IgD-negative memory B cell (primary cell): ENCODE data around the gene GLYAT. TPM values are rescaled to one million over a fixed set of nuclear protein-coding genes. Genes with fewer than 3 reads are reported as not detected.
A peak's percentile ranks its signal among the peaks of the same experiment; 100 is the strongest.
"Not testable (repeated sequence)": the region's sequence is repeated elsewhere in the genome, so short reads cannot be mapped to it uniquely, and the experiment has no call there.

Experiments used
- H3K27ac Mint-ChIP-seq, 3 donors: one replicate each; pipeline ENCODE4 v1.8.0; 2020 to 2022; ENCODE audit warnings: mild to moderate bottlenecking in 3 of 3, mixed read lengths in 3 of 3, moderate library complexity in 1 of 3
- H3K27me3 Mint-ChIP-seq: one replicate; pipeline ENCODE4 v1.8.0; 2021; ENCODE audit warnings: mixed read lengths
- H3K36me3 Mint-ChIP-seq: one replicate; pipeline ENCODE4 v1.8.0; 2020; ENCODE audit warnings: mild to moderate bottlenecking, mixed read lengths
- H3K4me1 Mint-ChIP-seq, 3 donors: one replicate each; pipeline ENCODE4 v1.8.0; 2020 to 2022; ENCODE audit warnings: mixed read lengths in 3 of 3, mild to moderate bottlenecking in 1 of 3
- H3K4me3 Mint-ChIP-seq, 4 donors: one replicate each; pipeline ENCODE4 v1.8.0; 2020 to 2022; ENCODE audit warnings: mild to moderate bottlenecking in 4 of 4, mixed read lengths in 4 of 4, moderate library complexity in 3 of 4
- H3K9me3 Mint-ChIP-seq, 3 donors: one replicate each; pipeline ENCODE4 v1.8.0; 2020 to 2021; ENCODE audit warnings: mixed read lengths in 3 of 3, mild to moderate bottlenecking in 1 of 3
- polyA plus RNA-seq: library from polyadenylated mRNA; unstranded; fragments of 300-500 nt; fragmentation: Illumina TruSeq; gene quantifications from one replicate; pipeline ENCODE4 v1.2.3, GENCODE V29; 2021

GLYAT gene
- polyA plus RNA-seq, 1 donor from 2014 or later = not detected

- no peaks in the 10 kb centered on the region for H3K27me3 Mint-ChIP-seq
- H3K27ac Mint-ChIP-seq = peak overlapping the region in 1 of 3 donors; percentile 75
- peaks cover 3 to 14% (median 13%) of the 10 kb centered on the region in 3 donors for H3K4me1 Mint-ChIP-seq
- peaks cover 3% of the 10 kb centered on the region for H3K36me3 Mint-ChIP-seq
- H3K9me3 Mint-ChIP-seq = no peaks in the 10 kb centered on the region
- H3K4me3 Mint-ChIP-seq = peak overlapping the region in 1 of 4 donors; percentile 10
These were observed 4.3 kb downstream of the GLYAT start for GRCh38 chr11:58727415-58727797.

GRCh38 chr11:58726737-58727414, 4.9 kb downstream of the GLYAT start:
- H3K9me3 Mint-ChIP-seq = no peaks in the 10 kb centered on the region
- peaks cover 3 to 14% (median 13%) of the 10 kb centered on the region in 3 donors for H3K4me1 Mint-ChIP-seq
- peak overlapping the region in 1 of 3 donors; percentile 75 for H3K27ac Mint-ChIP-seq
- H3K36me3 Mint-ChIP-seq = peaks cover 2% of the 10 kb centered on the region
- H3K4me3 Mint-ChIP-seq = peak overlapping the region in 1 of 4 donors; percentile 10
- no peaks in the 10 kb centered on the region for H3K27me3 Mint-ChIP-seq

- no peak overlapping the region for H3K4me3 Mint-ChIP-seq
- peaks cover 2% of the 10 kb centered on the region for H3K36me3 Mint-ChIP-seq
- H3K27ac Mint-ChIP-seq = no peak overlapping the region
- peaks cover 3% of the 10 kb centered on the region for H3K27me3 Mint-ChIP-seq
- H3K4me1 Mint-ChIP-seq = no peaks in the 10 kb centered on the region
- peaks cover 0 to 4% (median 0%) of the 10 kb centered on the region in 3 donors for H3K9me3 Mint-ChIP-seq
These were observed 12.2 kb downstream of the GLYAT start for GRCh38 chr11:58719406-58720117.

GRCh38 chr11:58712531-58712930, 19.2 kb downstream of the GLYAT start:
- Mint-ChIP-seq H3K9me3 (peaks cover 0 to under 1% (median 0%) of the 10 kb centered on the region in 3 donors), H3K4me1 (no peaks in the 10 kb centered on the region), H3K27me3 (peaks cover 7% of the 10 kb centered on the region), H3K27ac (no peak overlapping the region), H3K4me3 (no peak overlapping the region), H3K36me3 (no peaks in the 10 kb centered on the region)

- Mint-ChIP-seq H3K27me3 (peaks cover 7% of the 10 kb centered on the region), H3K36me3 (no peaks in the 10 kb centered on the region), H3K27ac (no peak overlapping the region), H3K9me3 (peaks cover 0 to 5% (median 0%) of the 10 kb centered on the region in 3 donors), H3K4me3 (no peak overlapping the region), H3K4me1 (no peaks in the 10 kb centered on the region)
These were observed 19.9 kb downstream of the GLYAT start for GRCh38 chr11:58711832-58712231.

GRCh38 chr11:58707767-58708166, 24.0 kb downstream of the GLYAT start:
- no peak overlapping the region for H3K27ac Mint-ChIP-seq
- no peak overlapping the region for H3K4me3 Mint-ChIP-seq
- H3K9me3 Mint-ChIP-seq = peaks cover 0 to 22% (median 10%) of the 10 kb centered on the region in 3 donors
- peaks cover 6% of the 10 kb centered on the region for H3K36me3 Mint-ChIP-seq
- no peaks in the 10 kb centered on the region for H3K4me1 Mint-ChIP-seq
- H3K27me3 Mint-ChIP-seq = peaks cover 10% of the 10 kb centered on the region

- H3K4me3 Mint-ChIP-seq, H3K27ac Mint-ChIP-seq, H3K27me3 Mint-ChIP-seq, H3K36me3 Mint-ChIP-seq, H3K9me3 Mint-ChIP-seq, H3K4me1 Mint-ChIP-seq: not testable (repeated sequence)
These were observed 34.9 kb downstream of the GLYAT start for GRCh38 chr11:58696825-58697224.

GRCh38 chr11:58693026-58693425, 38.7 kb downstream of the GLYAT start:
- peaks cover 2% of the 10 kb centered on the region for H3K27me3 Mint-ChIP-seq
- H3K4me1 Mint-ChIP-seq = no peaks in the 10 kb centered on the region
- peaks cover 0 to 4% (median 0%) of the 10 kb centered on the region in 3 donors for H3K9me3 Mint-ChIP-seq
- H3K27ac Mint-ChIP-seq = no peak overlapping the region
- H3K36me3 Mint-ChIP-seq = no peaks in the 10 kb centered on the region
- H3K4me3 Mint-ChIP-seq = no peak overlapping the region

- Mint-ChIP-seq H3K4me1 (no peaks in the 10 kb centered on the region), H3K4me3 (no peak overlapping the region), H3K9me3 (peaks cover 0 to 2% (median 0%) of the 10 kb centered on the region in 3 donors), H3K27me3 (peaks cover 4% of the 10 kb centered on the region), H3K27ac (no peak overlapping the region), H3K36me3 (no peaks in the 10 kb centered on the region)
These were observed 40.1 kb downstream of the GLYAT start for GRCh38 chr11:58691675-58692074.

GRCh38 chr11:58688789-58689503, 42.8 kb downstream of the GLYAT start:
- no peak overlapping the region for H3K27ac Mint-ChIP-seq
- no peaks in the 10 kb centered on the region for H3K36me3 Mint-ChIP-seq
- H3K9me3 Mint-ChIP-seq = peaks cover 0 to 4% (median 2%) of the 10 kb centered on the region in 3 donors
- H3K27me3 Mint-ChIP-seq = peaks cover 4% of the 10 kb centered on the region
- H3K4me1 Mint-ChIP-seq = no peaks in the 10 kb centered on the region
- no peak overlapping the region for H3K4me3 Mint-ChIP-seq

- Mint-ChIP-seq H3K4me1 (no peaks in the 10 kb centered on the region), H3K27me3 (peaks cover 14% of the 10 kb centered on the region), H3K27ac (no peak overlapping the region), H3K9me3 (peaks cover 0 to 16% (median 11%) of the 10 kb centered on the region in 3 donors), H3K4me3 (no peak overlapping the region), H3K36me3 (no peaks in the 10 kb centered on the region)
These were observed 45.6 kb downstream of the GLYAT start for GRCh38 chr11:58685973-58686722.

- not testable (repeated sequence) for H3K4me3 Mint-ChIP-seq, H3K36me3 Mint-ChIP-seq, H3K4me1 Mint-ChIP-seq, H3K27ac Mint-ChIP-seq
- Mint-ChIP-seq H3K9me3 (peaks cover 0 to 14% (median 11%) of the 10 kb centered on the region in 3 donors), H3K27me3 (peaks cover 16% of the 10 kb centered on the region)
These were observed 49.1 kb downstream of the GLYAT start for GRCh38 chr11:58682660-58683059.

- not testable (repeated sequence) for H3K4me3 Mint-ChIP-seq, H3K4me1 Mint-ChIP-seq, H3K27ac Mint-ChIP-seq, H3K27me3 Mint-ChIP-seq, H3K9me3 Mint-ChIP-seq, H3K36me3 Mint-ChIP-seq
These were observed 54.2 kb downstream of the GLYAT start for GRCh38 chr11:58677536-58677935.

GRCh38 chr11:58676563-58677135, 55.1 kb downstream of the GLYAT start:
- H3K27ac Mint-ChIP-seq = no peak overlapping the region

More at GRCh38 chr11:58676563-58677135, 55.1 kb downstream of the GLYAT start:
- H3K9me3 Mint-ChIP-seq = no peaks in the 10 kb centered on the region
- H3K4me1 Mint-ChIP-seq = peaks cover 0 to 2% (median 0%) of the 10 kb centered on the region in 3 donors
- no peak overlapping the region for H3K4me3 Mint-ChIP-seq
- no peaks in the 10 kb centered on the region for H3K36me3 Mint-ChIP-seq
- peaks cover 7% of the 10 kb centered on the region for H3K27me3 Mint-ChIP-seq
